Measurements from ENCODE around the gene TECPR1.

TECPR1 gene

DNA sequence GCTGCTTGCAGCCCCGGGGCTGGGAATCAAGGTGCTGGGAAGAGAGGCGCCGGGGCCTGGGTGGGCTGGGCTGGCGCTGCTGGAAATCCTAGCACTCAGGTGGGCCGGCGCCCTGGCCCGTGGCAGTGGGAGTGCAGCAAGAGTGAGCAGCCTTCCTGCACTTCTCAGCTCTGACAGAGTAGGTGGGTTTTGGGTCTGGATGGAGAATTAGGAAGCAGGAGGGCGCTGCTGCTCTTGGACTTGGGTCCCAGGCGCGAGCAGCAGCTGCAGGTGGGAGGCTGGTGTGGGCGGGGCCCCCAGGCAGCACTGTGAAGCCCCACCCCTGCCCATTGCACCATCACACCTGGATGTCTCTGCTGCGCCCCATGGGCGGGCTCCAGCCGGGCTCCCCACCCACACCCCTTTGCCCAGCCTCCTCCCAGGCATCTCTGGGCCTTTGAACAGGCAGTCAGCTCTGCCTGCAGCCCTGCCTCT, 35.5 kb upstream of the TECPR1 start:
- Mint-ChIP-seq H3K9me3 (no peaks in the 10 kb centered on the region), H3K36me3 (ENCODE audit: low read depth) (peaks cover 10% of the 10 kb centered on the region), H3K27ac (no peak overlapping the region), H3K4me3 (no peak overlapping the region), H3K4me1 (ENCODE audit: low read depth) (peaks cover 26% of the 10 kb centered on the region), H3K27me3 (no peaks in the 10 kb centered on the region)

DNA sequence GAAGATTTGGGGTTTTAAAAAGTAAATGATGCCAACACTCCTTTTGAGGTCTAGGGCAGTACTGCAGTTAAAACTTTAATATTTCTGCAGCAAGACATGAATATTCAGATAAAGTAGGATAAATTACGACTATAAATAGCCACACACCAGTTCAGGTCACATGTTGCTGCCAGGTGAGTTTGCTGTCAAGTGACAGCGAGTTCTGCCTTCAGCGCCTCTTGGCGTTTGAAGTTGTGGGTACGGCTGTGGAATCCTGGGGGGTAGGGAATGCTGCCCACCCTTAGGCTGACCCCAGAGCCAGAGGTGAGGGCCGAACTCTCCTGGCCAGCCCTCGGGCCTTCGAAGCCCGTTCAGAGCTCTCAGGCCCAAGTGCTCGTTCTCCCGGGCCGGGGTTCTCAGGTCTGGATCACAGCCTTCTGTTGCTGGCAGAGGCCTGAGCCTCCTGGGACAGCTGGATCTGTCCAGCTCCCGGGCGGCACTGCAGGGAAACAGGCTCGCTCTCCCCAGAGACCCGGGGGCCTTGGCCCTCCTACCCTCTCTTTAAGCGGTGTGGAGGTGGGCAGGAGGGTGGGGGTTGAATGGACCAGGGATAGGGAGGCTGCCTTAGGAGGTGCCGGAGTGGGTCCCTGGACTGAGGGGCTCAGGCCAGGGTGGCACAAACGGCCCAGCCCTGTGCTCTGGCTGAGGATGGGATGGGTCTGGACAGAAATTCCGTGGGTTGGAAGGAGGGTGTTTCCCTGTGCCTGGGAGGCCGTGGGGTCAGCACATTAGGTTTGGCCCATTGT, 34.9 kb upstream of the TECPR1 start:
- Mint-ChIP-seq H3K27ac (no peak overlapping the region), H3K27me3 (no peaks in the 10 kb centered on the region), H3K36me3 (ENCODE audit: low read depth) (peaks cover 11% of the 10 kb centered on the region), H3K4me1 (ENCODE audit: low read depth) (peaks cover 30% of the 10 kb centered on the region), H3K4me3 (no peak overlapping the region), H3K9me3 (no peaks in the 10 kb centered on the region)

DNA sequence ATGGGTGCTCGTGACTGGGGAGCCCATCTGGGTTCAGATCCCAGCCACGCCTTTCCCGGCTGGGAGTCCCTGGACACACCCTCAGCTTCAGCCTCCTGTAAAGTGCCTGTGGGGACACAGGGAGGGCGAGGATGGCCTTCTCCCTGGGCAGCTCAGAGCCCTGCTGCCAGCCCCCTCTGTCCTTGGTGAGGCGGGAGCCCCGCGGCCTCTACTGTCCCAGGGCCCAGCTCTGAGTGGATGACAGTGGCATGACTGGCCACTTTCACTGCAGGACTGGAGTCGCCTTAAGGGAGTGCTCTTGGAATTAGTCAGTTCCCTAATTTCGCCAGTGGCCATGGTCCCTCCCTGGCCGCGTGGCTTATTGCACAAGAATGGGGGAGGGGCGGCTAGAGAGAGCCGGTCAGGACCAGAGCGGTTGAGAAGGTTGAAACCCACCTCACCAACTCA, 34.1 kb upstream of the TECPR1 start:
- Mint-ChIP-seq H3K9me3 (no peaks in the 10 kb centered on the region), H3K36me3 (ENCODE audit: low read depth) (peaks cover 11% of the 10 kb centered on the region), H3K4me3 (no peak overlapping the region), H3K27ac (no peak overlapping the region), H3K27me3 (no peaks in the 10 kb centered on the region), H3K4me1 (ENCODE audit: low read depth) (peaks cover 30% of the 10 kb centered on the region)

DNA sequence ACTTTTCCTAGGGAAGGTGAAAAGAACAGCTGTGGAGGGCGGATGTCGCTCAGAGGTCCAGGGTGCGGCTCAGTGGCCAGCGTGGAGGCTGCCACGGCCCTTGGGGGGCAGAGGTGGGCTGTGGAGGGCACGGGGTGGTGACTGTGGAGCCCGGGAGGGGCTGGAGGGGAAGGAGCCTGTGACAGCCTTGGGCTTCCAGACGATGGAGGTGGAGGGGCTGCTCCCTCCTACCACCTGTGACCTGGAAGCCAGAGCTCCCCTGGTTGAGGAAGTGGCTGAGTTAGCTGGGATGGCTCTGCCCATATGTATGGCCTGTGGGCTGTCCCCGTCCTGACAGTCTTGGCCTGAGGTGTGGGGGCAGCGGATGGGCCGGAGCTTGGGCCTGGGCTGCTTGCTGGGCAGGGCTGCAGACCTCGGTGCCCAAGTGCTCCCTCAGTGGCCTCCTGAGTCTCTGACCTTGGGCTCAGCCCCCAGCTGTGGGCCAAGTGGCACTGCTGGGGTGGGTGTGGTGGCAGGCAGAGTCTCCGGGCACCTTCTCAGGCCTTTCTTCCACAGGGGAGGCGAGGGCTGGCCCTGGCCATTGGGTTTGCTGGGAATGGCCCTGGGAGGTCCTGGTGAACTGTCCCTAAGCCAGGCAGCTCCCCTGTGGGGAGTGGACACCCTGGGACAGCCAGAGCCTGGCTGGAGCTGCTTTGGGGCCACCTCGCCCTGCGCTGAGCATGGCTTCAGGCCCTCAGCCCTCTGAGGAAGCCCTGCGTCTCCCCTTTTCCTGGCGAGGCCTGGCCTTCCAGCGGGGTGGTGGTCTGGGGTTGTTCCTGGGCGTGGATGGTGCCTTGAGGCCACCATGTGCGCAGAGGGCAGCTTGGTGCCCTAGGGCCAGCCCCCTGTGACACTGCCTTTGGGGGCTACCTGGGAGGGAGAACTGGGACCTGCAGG, 33.4 kb upstream of the TECPR1 start:
- Mint-ChIP-seq H3K27me3 (no peaks in the 10 kb centered on the region), H3K36me3 (ENCODE audit: low read depth) (peaks cover 11% of the 10 kb centered on the region), H3K4me3 (no peak overlapping the region), H3K4me1 (ENCODE audit: low read depth) (peaks cover 32% of the 10 kb centered on the region), H3K9me3 (no peaks in the 10 kb centered on the region), H3K27ac (no peak overlapping the region)

DNA sequence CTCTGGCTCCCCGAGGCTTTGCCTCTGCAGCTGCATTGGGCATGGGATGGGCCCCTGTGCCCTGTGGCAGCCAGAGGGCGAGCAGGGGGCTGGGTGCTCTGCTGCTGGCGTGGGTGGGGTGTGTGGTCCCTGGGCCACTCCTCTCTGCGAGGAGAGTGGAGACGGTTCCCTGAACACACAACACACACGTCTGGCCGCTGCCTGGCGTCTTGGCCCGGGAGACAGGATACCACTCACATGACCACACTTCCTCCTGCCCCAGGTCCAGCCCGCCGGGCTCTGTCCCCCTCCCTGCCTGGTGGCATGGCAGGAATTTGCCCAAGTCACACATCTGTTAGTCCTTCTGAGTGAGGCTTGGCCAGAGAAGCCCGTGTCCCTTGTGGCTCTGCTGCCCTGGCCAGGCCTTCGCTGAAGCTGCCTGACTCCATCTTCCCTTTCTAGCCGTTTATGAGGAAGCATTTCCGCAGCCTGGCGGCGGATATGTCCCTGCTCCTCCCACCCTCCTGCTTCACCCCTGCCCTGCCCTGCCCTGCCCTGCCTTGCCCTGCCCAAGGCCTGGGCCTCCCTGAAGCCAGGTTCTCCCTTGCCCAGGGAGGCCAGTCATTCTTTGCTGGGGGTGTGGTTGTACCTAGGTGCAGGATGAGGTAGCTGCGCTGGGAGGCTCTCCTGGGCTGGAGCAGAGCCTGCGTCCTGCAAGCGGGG, 32.5 kb upstream of the TECPR1 start:
- H3K9me3 Mint-ChIP-seq = no peaks in the 10 kb centered on the region

DNA sequence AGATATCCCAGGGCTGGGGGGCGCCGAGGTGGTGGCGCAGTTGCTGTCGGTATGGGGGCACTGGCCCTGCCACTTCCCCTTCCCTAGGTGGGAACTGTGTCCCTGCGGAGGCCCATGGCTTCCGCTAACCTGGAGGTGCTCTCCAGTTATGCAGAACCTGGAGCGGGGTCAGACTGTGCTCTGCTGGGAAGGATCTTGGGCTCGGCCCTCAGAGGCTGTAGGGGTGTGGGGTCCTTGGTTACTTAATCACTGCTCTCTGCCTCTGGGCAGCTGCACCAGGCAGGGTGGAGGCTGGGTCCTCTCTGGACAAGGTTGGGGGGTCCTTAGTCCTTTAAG, 31.8 kb upstream of the TECPR1 start:
- Mint-ChIP-seq H3K4me1 (ENCODE audit: low read depth) (peaks cover 32% of the 10 kb centered on the region), H3K9me3 (no peaks in the 10 kb centered on the region), H3K27me3 (no peaks in the 10 kb centered on the region), H3K4me3 (peak overlapping the region; percentile 81), H3K27ac (no peak overlapping the region), H3K36me3 (ENCODE audit: low read depth) (peaks cover 8% of the 10 kb centered on the region)

More for the DNA sequence above, 32.5 kb upstream of the TECPR1 start:
- peaks cover 32% of the 10 kb centered on the region for H3K4me1 Mint-ChIP-seq (ENCODE audit: low read depth)
- H3K4me3 Mint-ChIP-seq = peak overlapping the region; percentile 37
- no peak overlapping the region for H3K27ac Mint-ChIP-seq
- no peaks in the 10 kb centered on the region for H3K27me3 Mint-ChIP-seq
- H3K36me3 Mint-ChIP-seq (ENCODE audit: low read depth) = peaks cover 8% of the 10 kb centered on the region

DNA sequence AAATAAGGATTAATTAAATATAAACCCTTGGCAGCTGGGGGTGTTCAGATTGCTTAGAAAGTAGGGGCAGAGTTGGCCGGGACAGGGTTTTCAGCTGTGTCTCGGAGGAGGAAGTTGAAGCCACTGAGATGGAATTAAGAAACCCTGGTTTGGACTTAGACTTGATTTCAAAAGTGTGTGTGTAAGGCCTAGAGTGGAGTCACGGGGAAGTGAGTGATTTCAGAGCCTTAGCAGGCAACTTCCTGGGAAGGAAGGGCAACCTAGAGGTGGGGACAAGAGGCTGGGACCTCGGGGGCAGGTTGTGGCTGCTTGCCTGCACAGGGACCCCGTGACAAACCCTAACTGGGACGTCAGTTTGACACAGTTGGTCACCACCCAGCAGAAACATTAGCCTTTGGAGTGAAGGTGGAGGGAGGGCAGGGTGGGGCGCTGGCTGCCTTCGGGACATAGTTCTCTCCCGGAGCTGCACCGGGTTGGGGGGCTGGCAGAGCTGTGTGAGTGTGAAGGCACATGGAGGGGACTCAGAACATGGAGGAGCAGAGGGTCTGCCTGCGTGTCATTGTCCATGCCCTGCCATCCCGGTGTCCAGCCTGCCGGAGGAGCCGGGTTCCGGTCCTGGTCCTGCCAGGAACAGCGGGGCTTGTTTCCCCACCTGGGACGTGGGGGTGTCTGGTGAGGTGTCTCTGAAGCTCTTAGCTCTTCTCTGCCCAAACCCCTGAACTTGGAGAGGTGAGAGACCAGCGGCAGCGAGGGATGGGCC, 31.3 kb upstream of the TECPR1 start:
- Mint-ChIP-seq H3K36me3 (ENCODE audit: low read depth) (peaks cover 8% of the 10 kb centered on the region), H3K4me3 (peak overlapping the region; percentile 81), H3K27me3 (no peaks in the 10 kb centered on the region), H3K27ac (no peak overlapping the region), H3K9me3 (no peaks in the 10 kb centered on the region), H3K4me1 (ENCODE audit: low read depth) (peaks cover 32% of the 10 kb centered on the region)

DNA sequence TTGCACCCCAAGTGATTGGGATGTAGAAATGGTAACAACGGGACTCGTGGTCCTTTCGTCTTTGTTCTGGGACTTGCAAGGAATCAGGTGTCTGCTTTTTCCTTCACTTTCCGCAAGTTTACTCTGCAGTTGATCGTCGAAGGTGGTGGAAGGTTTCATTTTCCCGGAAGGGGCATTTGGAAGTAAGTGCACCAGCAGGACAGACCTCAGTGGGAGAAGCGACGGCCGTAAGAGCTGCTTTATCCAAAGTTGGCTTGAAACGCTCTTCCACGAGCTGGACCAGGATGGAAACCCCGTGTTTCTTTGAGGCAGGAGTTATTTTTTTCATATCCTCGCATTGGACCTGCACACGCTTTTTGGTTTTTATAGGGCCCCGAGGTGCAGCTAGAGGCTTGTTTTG, 30.7 kb upstream of the TECPR1 start:
- peaks cover 8% of the 10 kb centered on the region for H3K36me3 Mint-ChIP-seq (ENCODE audit: low read depth)
- no peak overlapping the region for H3K27ac Mint-ChIP-seq
- H3K4me3 Mint-ChIP-seq = peak overlapping the region; percentile 81
- H3K9me3 Mint-ChIP-seq = no peaks in the 10 kb centered on the region
- no peaks in the 10 kb centered on the region for H3K27me3 Mint-ChIP-seq
- peaks cover 32% of the 10 kb centered on the region for H3K4me1 Mint-ChIP-seq (ENCODE audit: low read depth)

DNA sequence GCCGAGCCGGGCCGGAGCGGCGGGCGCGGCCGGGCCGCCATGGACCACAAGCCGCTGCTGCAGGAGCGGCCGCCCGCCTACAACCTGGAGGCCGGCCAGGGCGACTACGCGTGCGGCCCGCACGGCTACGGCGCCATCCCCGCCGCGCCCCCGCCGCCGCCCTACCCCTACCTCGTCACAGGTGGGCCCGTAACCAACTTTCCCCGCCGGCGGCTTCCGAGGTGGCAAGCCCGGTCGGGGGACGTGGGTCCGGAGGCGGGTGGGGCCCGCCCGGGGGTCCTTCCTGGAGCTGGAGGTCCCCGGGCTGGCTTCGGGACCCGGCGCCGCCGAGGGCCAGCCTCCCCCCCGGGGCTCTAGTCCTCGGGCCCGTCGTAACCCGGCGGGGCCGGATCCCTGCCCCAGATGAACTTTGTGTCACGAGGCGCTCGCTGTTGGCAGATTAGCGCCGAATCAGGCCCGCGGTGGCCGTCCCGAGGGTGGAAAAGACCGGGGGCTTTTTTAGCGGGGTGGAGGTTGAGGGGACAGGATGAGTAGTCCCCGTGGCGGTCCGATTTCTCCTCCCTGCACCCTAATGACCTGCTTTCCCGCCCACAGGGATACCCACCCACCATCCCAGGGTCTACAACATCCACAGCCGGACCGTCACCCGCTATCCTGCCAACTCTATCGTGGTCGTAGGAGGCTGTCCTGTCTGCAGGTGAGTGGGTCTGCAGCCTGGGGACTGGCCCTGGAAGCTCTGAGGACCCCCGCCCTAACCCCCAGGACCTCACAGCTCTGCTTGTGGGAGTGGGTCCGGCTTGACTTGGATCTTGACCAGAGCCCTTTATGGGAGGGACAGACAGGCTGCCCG, 29.9 kb upstream of the TECPR1 start:
- H3K36me3 Mint-ChIP-seq (ENCODE audit: low read depth) = peaks cover 8% of the 10 kb centered on the region
- H3K9me3 Mint-ChIP-seq = no peaks in the 10 kb centered on the region
- peak overlapping the region; percentile 81 for H3K4me3 Mint-ChIP-seq

DNA sequence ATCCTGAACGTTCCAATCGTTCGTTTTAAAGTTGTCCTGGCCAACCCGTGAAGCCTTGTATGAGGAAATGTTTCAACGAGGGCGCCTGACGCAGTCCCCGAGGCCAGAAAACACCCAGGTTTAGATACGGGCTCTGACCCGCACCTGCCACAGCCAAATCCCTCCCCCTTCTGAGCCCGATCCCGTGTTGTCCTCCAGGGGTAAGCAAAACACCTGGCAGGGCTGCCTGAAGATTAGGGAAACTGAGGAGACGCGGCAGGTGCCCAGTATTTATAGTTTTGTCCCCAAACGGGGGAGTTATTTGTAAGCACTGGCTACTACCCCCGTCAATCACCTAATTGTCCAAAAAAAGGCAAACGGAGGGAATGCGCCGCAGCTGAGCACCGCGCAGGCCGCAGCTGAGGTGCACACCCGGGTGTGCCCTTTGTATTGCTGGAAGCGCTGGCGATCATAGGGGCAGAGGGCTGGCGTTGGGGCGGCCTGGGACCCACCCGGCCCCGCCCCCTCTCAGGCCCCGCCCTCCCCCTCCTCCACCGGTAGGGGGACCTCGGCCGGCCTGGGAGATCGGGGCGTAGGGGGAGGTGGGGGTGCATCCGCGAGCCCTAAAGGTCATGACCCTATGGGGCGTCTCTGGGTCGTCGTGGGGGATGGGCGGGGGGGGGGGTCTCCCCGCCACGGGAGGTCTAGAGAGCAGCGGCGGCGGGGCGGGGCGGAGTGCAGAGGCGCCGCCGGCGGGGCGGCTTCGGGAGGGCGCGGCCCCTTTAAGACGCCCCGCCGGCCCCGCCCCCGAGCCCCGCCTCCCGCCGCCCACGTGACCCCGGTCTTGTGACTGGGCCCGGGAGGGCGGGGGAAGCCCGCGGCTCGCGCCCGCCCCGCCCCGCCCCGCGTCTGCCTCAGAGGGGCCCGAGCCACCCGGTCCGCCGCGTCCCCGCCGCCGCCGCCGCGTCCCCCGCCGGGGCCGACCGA, 29.0 kb upstream of the TECPR1 start, which contains the start of gene BRI3:
TSS of gene BRI3 (plus strand) at position 896 of the 966 bp plus-strand sequence. CDS start 110 bp downstream, outside the sequence.
- H3K9me3 Mint-ChIP-seq = no peaks in the 10 kb centered on the region
- H3K27me3 Mint-ChIP-seq = no peaks in the 10 kb centered on the region
- peaks cover 8% of the 10 kb centered on the region for H3K36me3 Mint-ChIP-seq (ENCODE audit: low read depth)
- peaks cover 32% of the 10 kb centered on the region for H3K4me1 Mint-ChIP-seq (ENCODE audit: low read depth)
- no peak within 1 kb of the TSS for H3K27ac Mint-ChIP-seq
- H3K4me3 Mint-ChIP-seq = peak within 1 kb of the TSS; percentile 81

More for the DNA sequence above, 29.9 kb upstream of the TECPR1 start:
- no peaks in the 10 kb centered on the region for H3K27me3 Mint-ChIP-seq
- H3K27ac Mint-ChIP-seq = no peak overlapping the region
- peaks cover 32% of the 10 kb centered on the region for H3K4me1 Mint-ChIP-seq (ENCODE audit: low read depth)

DNA sequence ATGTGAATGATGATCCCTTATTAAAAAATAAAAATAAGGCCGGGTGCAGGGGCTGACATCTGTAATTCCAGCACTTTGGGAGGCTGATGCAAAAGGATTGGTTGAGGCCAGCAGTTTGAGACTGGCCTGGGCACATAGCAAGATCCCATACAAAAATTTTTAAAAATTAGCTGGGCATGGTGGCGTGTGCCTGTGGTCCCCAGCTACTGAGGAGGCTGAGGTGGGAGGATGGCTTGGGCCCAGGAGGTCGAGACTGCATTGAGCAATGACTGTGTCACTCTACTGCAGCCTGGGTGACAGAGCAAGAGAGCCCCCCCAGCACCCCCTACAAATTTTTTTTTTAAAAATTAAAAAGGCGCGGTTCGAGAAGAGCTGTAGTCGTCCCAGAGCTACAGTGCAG, 28.3 kb upstream of the TECPR1 start:
- peak overlapping the region; percentile 79 for H3K4me3 Mint-ChIP-seq
- H3K27me3 Mint-ChIP-seq = no peaks in the 10 kb centered on the region
- peaks cover 32% of the 10 kb centered on the region for H3K4me1 Mint-ChIP-seq (ENCODE audit: low read depth)
- peaks cover 8% of the 10 kb centered on the region for H3K36me3 Mint-ChIP-seq (ENCODE audit: low read depth)
- no peak overlapping the region for H3K27ac Mint-ChIP-seq
- H3K9me3 Mint-ChIP-seq = no peaks in the 10 kb centered on the region

DNA sequence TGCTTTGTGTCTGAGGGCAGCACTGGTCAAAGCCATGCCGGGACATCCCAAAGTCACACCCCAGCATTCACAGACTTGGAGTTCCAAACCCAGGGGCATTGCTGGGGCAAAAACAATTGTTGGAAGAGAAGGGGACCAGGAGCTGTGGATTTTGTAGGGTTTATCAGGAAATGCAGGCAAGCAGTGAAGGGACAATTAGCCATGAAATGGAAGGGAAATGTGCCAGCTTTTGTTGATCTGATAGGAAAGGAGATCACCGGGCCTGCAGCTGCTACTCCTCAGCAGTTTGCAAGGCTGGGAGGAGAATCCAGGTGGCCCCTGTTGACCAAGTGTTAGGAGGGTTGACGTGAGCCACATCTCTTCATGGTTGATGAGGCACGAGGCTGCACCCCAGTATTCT, 26.9 kb upstream of the TECPR1 start:
- Mint-ChIP-seq H3K27ac (no peak overlapping the region), H3K27me3 (no peaks in the 10 kb centered on the region), H3K36me3 (ENCODE audit: low read depth) (peaks cover 8% of the 10 kb centered on the region), H3K4me3 (no peak overlapping the region), H3K9me3 (no peaks in the 10 kb centered on the region), H3K4me1 (ENCODE audit: low read depth) (peaks cover 21% of the 10 kb centered on the region)
